ENCODE results near the gene CCDC88A.
"Not testable (repeated sequence)": the region's sequence is repeated elsewhere in the genome, so short reads cannot be mapped to it uniquely, and the experiment has no call there.

The CCDC88A gene

GRCh38 chr2:55314985-55315384, 104.7 kb downstream of the CCDC88A start:
- Histone ChIP-seq H3K4me1 (ENCODE audit: control insufficient read depth in 5 of 5, insufficient read depth in 5 of 5, low read length in 5 of 5) (peaks cover 0 to under 1% (median 0%) of the 10 kb centered on the region in 5 donors), H3K27me3 (ENCODE audit: control insufficient read depth in 5 of 5, insufficient read depth in 4 of 5, low read length in 5 of 5) (no peaks in the 10 kb centered on the region), H3K27ac (ENCODE audit: low read depth, low read length) (no peak overlapping the region), H3K36me3 (ENCODE audit: control insufficient read depth in 5 of 5, insufficient read depth in 5 of 5, low read length in 5 of 5) (peaks cover 10 to 62% (median 35%) of the 10 kb centered on the region in 5 donors), H3K9me3 (ENCODE audit: control insufficient read depth in 5 of 5, low read length in 5 of 5) (no peaks in the 10 kb centered on the region), H3K4me3 (ENCODE audit: low read depth in 1 of 5, low read length in 5 of 5) (no peak overlapping the region), H3K9ac (ENCODE audit: low read length in 5 of 5) (no peak overlapping the region)

GRCh38 chr2:55311444-55311870, 108.2 kb downstream of the CCDC88A start:
- H3K36me3 ChIP-seq (ENCODE audit: control insufficient read depth in 5 of 5, insufficient read depth in 5 of 5, low read length in 5 of 5): peaks cover 12 to 57% (median 26%) of the 10 kb centered on the region in 5 donors

GRCh38 chr2:55309446-55309845, 110.2 kb downstream of the CCDC88A start:
- Histone ChIP-seq H3K4me3 (ENCODE audit: low read depth in 1 of 5, low read length in 5 of 5) (no peak overlapping the region), H3K9ac (ENCODE audit: low read length in 5 of 5) (no peak overlapping the region), H3K27ac (ENCODE audit: low read depth, low read length) (no peak overlapping the region), H3K36me3 (ENCODE audit: control insufficient read depth in 5 of 5, insufficient read depth in 5 of 5, low read length in 5 of 5) (peaks cover 12 to 46% (median 19%) of the 10 kb centered on the region in 5 donors), H3K4me1 (ENCODE audit: control insufficient read depth in 5 of 5, insufficient read depth in 5 of 5, low read length in 5 of 5) (peaks cover 0 to 2% (median 0%) of the 10 kb centered on the region in 5 donors), H3K27me3 (ENCODE audit: control insufficient read depth in 5 of 5, insufficient read depth in 4 of 5, low read length in 5 of 5) (no peaks in the 10 kb centered on the region), H3K9me3 (ENCODE audit: control insufficient read depth in 5 of 5, low read length in 5 of 5) (no peaks in the 10 kb centered on the region)

More at GRCh38 chr2:55311444-55311870, 108.2 kb downstream of the CCDC88A start:
- H3K27me3 ChIP-seq (ENCODE audit: control insufficient read depth in 5 of 5, insufficient read depth in 4 of 5, low read length in 5 of 5): no peaks in the 10 kb centered on the region
- peaks cover 0 to 2% (median 0%) of the 10 kb centered on the region in 5 donors for H3K4me1 ChIP-seq (ENCODE audit: control insufficient read depth in 5 of 5, insufficient read depth in 5 of 5, low read length in 5 of 5)
- H3K27ac ChIP-seq (ENCODE audit: low read depth, low read length): no peak overlapping the region
- no peak overlapping the region for H3K4me3 ChIP-seq (ENCODE audit: low read depth in 1 of 5, low read length in 5 of 5)
- H3K9ac ChIP-seq (ENCODE audit: low read length in 5 of 5): no peak overlapping the region
- no peaks in the 10 kb centered on the region for H3K9me3 ChIP-seq (ENCODE audit: control insufficient read depth in 5 of 5, low read length in 5 of 5)

DNA sequence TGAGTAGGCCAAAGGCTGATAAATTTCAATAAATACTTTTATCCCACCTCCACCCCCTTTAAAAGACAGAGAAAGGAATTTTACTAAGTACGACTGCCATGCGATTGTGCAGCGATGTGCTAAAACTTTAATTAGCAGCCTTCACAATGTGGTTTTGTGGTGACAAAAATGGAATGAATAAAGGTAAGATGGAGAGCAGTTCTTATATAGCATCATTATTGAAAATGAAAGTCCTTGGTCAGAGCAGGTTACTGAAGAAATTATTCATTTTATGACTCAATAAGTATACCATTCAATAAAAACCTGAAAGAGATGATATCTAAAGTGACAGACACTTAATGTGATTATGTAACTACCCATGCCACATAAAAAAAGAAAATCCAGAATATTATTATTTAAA, 117.4 kb downstream of the CCDC88A start:
- Histone ChIP-seq H3K4me3 (ENCODE audit: low read depth in 1 of 5, low read length in 5 of 5) (no peak overlapping the region), H3K9me3 (ENCODE audit: control insufficient read depth in 5 of 5, low read length in 5 of 5) (no peaks in the 10 kb centered on the region), H3K4me1 (ENCODE audit: control insufficient read depth in 5 of 5, insufficient read depth in 5 of 5, low read length in 5 of 5) (no peaks in the 10 kb centered on the region), H3K27me3 (ENCODE audit: control insufficient read depth in 5 of 5, insufficient read depth in 4 of 5, low read length in 5 of 5) (no peaks in the 10 kb centered on the region), H3K9ac (ENCODE audit: low read length in 5 of 5) (no peak overlapping the region), H3K27ac (ENCODE audit: low read depth, low read length) (no peak overlapping the region), H3K36me3 (ENCODE audit: control insufficient read depth in 5 of 5, insufficient read depth in 5 of 5, low read length in 5 of 5) (peaks cover 3 to 20% (median 8%) of the 10 kb centered on the region in 5 donors)

- H3K36me3 ChIP-seq (ENCODE audit: control insufficient read depth in 5 of 5, insufficient read depth in 5 of 5, low read length in 5 of 5): peaks cover 4 to 20% (median 9%) of the 10 kb centered on the region in 5 donors
- H3K9me3 ChIP-seq (ENCODE audit: control insufficient read depth in 5 of 5, low read length in 5 of 5): no peaks in the 10 kb centered on the region
- H3K27me3 ChIP-seq (ENCODE audit: control insufficient read depth in 5 of 5, insufficient read depth in 4 of 5, low read length in 5 of 5): no peaks in the 10 kb centered on the region
- H3K4me3 ChIP-seq (ENCODE audit: low read depth in 1 of 5, low read length in 5 of 5): no peak overlapping the region
- peak overlapping the region in 1 of 5 donors; percentile 30 for H3K9ac ChIP-seq (ENCODE audit: low read length in 5 of 5)
- H3K27ac ChIP-seq (ENCODE audit: low read depth, low read length): no peak overlapping the region
- no peaks in the 10 kb centered on the region for H3K4me1 ChIP-seq (ENCODE audit: control insufficient read depth in 5 of 5, insufficient read depth in 5 of 5, low read length in 5 of 5)
Observed at GRCh38 chr2:55301277-55301676, 118.4 kb downstream of the CCDC88A start.

GRCh38 chr2:55296393-55296792, 123.3 kb downstream of the CCDC88A start:
- peaks cover 9 to 21% (median 19%) of the 10 kb centered on the region in 5 donors for H3K36me3 ChIP-seq (ENCODE audit: control insufficient read depth in 5 of 5, insufficient read depth in 5 of 5, low read length in 5 of 5)
- peaks cover 0 to 4% (median 0%) of the 10 kb centered on the region in 5 donors for H3K4me1 ChIP-seq (ENCODE audit: control insufficient read depth in 5 of 5, insufficient read depth in 5 of 5, low read length in 5 of 5)
- no peak overlapping the region for H3K4me3 ChIP-seq (ENCODE audit: low read depth in 1 of 5, low read length in 5 of 5)
- no peaks in the 10 kb centered on the region for H3K27me3 ChIP-seq (ENCODE audit: control insufficient read depth in 5 of 5, insufficient read depth in 4 of 5, low read length in 5 of 5)
- no peak overlapping the region for H3K27ac ChIP-seq (ENCODE audit: low read depth, low read length)
- H3K9me3 ChIP-seq (ENCODE audit: control insufficient read depth in 5 of 5, low read length in 5 of 5): no peaks in the 10 kb centered on the region
- H3K9ac ChIP-seq (ENCODE audit: low read length in 5 of 5): no peak overlapping the region

DNA sequence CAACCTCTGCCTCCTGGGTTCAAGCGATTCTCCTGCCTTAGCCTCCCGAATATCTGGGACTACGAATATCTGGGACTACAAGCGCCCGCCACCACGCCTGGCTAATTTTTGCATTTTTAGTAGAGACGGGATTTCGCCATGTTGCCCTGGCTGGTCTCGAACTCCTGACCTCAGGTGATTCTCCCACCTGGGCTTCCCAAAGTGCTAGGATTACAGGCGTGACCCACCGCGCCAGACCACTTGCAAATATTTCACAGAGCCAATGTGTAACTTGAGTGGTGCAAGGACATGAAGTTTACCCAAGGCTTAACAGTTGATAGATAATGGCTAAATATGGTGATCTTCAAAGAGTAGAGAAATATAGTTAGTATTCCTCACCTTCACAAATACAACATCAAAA, 136.6 kb downstream of the CCDC88A start:
- no peaks in the 10 kb centered on the region for H3K9me3 ChIP-seq (ENCODE audit: control insufficient read depth in 5 of 5, low read length in 5 of 5)
- peaks cover 0 to 21% (median 16%) of the 10 kb centered on the region in 5 donors for H3K4me1 ChIP-seq (ENCODE audit: control insufficient read depth in 5 of 5, insufficient read depth in 5 of 5, low read length in 5 of 5)
- H3K27ac ChIP-seq (ENCODE audit: low read depth, low read length): no peak overlapping the region
- peak overlapping the region in 1 of 5 donors; percentile 96 for H3K9ac ChIP-seq (ENCODE audit: low read length in 5 of 5)
- H3K4me3 ChIP-seq (ENCODE audit: low read depth in 1 of 5, low read length in 5 of 5): peak overlapping the region in 4 of 5 donors; percentile 86 to 97 (median 94)
- no peaks in the 10 kb centered on the region for H3K27me3 ChIP-seq (ENCODE audit: control insufficient read depth in 5 of 5, insufficient read depth in 4 of 5, low read length in 5 of 5)
- H3K36me3 ChIP-seq (ENCODE audit: control insufficient read depth in 5 of 5, insufficient read depth in 5 of 5, low read length in 5 of 5): peaks cover 0 to 5% (median 0%) of the 10 kb centered on the region in 5 donors

DNA sequence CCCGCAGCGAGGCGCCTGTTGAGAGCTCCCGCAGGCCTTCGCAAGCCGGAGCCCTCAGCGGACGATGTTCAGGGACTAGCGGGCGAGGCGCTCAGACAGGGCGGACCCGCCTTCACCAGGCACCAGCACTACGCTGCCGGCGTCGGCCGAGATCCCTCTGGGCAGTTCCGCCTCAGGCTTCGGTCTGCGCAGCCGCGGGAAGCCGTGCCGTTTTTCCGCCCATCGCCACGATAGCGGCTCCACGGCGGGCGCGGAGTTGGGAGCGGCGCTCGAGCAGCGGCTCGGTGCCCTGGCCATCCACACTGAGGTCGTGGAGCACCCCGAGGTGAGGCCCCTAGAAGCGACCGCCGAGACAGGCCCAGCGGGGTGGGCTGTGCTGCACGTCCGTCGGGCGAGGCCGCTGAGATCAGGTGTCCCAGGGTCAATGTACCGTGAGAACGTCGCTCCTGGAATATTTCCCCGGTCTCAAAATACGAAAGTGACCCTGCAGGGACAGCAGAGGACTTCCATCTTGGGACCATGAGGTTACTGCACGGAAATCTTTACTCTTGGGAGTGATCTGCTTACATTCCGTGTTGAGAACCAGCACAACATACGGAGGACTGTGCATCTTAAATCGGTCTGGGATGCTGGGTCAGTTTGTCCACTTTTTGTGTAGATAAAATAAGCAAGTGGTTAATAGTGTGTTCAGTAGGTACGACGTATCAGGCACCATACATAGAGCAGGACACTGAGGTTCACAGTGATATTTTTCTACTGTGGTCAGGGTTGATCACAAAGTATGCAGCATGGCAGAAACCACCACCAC, 137.3 kb downstream of the CCDC88A start:
- peaks cover 0 to 19% (median 16%) of the 10 kb centered on the region in 5 donors for H3K4me1 ChIP-seq (ENCODE audit: control insufficient read depth in 5 of 5, insufficient read depth in 5 of 5, low read length in 5 of 5)
- no peaks in the 10 kb centered on the region for H3K9me3 ChIP-seq (ENCODE audit: control insufficient read depth in 5 of 5, low read length in 5 of 5)
- no peaks in the 10 kb centered on the region for H3K27me3 ChIP-seq (ENCODE audit: control insufficient read depth in 5 of 5, insufficient read depth in 4 of 5, low read length in 5 of 5)
- peak overlapping the region; percentile 85 to 97 (median 92) for H3K4me3 ChIP-seq (ENCODE audit: low read depth in 1 of 5, low read length in 5 of 5)
- H3K9ac ChIP-seq (ENCODE audit: low read length in 5 of 5): peak overlapping the region; percentile 82 to 97 (median 94)
- peaks cover 0 to 5% (median 0%) of the 10 kb centered on the region in 5 donors for H3K36me3 ChIP-seq (ENCODE audit: control insufficient read depth in 5 of 5, insufficient read depth in 5 of 5, low read length in 5 of 5)
- H3K27ac ChIP-seq (ENCODE audit: low read depth, low read length): peak overlapping the region; percentile 82

DNA sequence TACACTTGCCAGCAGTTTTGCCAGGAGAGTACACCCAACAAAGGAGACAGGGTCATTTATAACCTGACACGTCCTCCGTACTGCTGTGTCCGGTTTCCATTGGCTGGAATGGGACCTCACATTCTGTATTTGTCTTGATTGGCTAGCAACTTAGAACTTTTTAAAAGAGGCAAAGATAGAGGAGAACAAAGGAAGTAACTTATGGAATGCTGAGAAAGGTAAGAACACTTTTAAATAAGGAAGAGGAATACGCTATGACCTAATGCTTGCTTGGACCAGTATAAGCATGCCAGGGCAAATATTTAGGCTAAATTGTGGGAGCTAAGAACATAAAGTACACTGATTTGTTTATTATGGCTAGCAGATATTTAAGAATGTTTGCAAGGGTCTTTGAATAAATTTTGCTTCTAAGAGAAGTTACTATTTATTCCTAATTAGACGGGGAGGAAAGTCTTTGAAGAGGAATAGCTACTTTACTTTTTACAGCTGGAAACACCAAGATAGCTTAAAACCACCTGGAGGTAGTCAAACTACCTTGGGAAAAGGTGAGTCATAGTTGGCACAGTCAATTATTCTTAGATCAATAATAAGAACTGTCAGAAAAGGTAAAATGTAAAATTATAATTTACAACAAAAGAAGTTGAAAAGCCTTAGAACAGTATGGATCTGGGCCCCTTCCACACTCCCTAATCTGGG, 138.7 kb downstream of the CCDC88A start:
- H3K27me3 ChIP-seq (ENCODE audit: control insufficient read depth in 5 of 5, insufficient read depth in 4 of 5, low read length in 5 of 5); H3K36me3 ChIP-seq (ENCODE audit: control insufficient read depth in 5 of 5, insufficient read depth in 5 of 5, low read length in 5 of 5); H3K4me3 ChIP-seq (ENCODE audit: low read depth in 1 of 5, low read length in 5 of 5); H3K9me3 ChIP-seq (ENCODE audit: control insufficient read depth in 5 of 5, low read length in 5 of 5); H3K9ac ChIP-seq (ENCODE audit: low read length in 5 of 5); H3K27ac ChIP-seq (ENCODE audit: low read depth, low read length): not testable (repeated sequence)
- peaks cover 0 to 19% (median 16%) of the 10 kb centered on the region in 5 donors for H3K4me1 ChIP-seq (ENCODE audit: control insufficient read depth in 5 of 5, insufficient read depth in 5 of 5, low read length in 5 of 5)
